GM10266 (cell line): ENCODE results near the gene FOXP3.
A peak's percentile ranks its signal among the peaks of the same experiment; 100 is the strongest.

Experiments used
- DNase-seq: peaks from one replicate; pipeline ENCODE4 v3.0.0; 2012; ENCODE audit errors: extremely low spot score
- CTCF ChIP-seq: IDR thresholded peaks from 2 replicates; pipeline ENCODE4 v1.5.1; 2012; ENCODE audit warnings: mild to moderate bottlenecking, low read depth; ENCODE audit not compliant: control insufficient read depth, insufficient read depth; ENCODE audit errors: missing control alignments

The FOXP3 gene

GRCh38 chrX:49271341-49271740 is 6.8 kb upstream of the FOXP3 start:
- TF ChIP-seq CTCF, result no peak
- DNase-seq, result no peak

- DNase-seq, result no peak
- TF ChIP-seq CTCF, result no peak
These were observed 5.9 kb upstream of the FOXP3 start for GRCh38 chrX:49270249-49270921.

GRCh38 chrX:49269767-49270248 is 5.3 kb upstream of the FOXP3 start, which contains the start of gene PPP1R3F:
PPP1R3F (plus strand) TSS chrX:49269793; CDS start chrX:49269870, 77 bp downstream.
- DNase-seq, result peak; percentile 53
- TF ChIP-seq CTCF, result no peak

- peak; percentile 93 for DNase-seq
- no peak for TF ChIP-seq CTCF
These were observed 4.7 kb upstream of the FOXP3 start for GRCh38 chrX:49269010-49269766.

GRCh38 chrX:49268702-49269009 is 4.1 kb upstream of the FOXP3 start:
- TF ChIP-seq CTCF, result no peak
- DNase-seq, result no peak

- no peak for TF ChIP-seq CTCF
These were observed 2.3 kb upstream of the FOXP3 start for GRCh38 chrX:49266523-49267445.

More at GRCh38 chrX:49266523-49267445, 2.3 kb upstream of the FOXP3 start:
- no peak for DNase-seq
